Mucosa of stomach (tissue), 1 donor: ENCODE data around the gene RAPGEF1.

Experiments used
- H3K27me3 ChIP-seq: one replicate; pipeline ENCODE4 v1.7.0; 2013; ENCODE audit warnings: mild to moderate bottlenecking, low read length; ENCODE audit not compliant: control insufficient read depth, insufficient read depth
- H3K36me3 ChIP-seq: one replicate; pipeline ENCODE4 v1.7.0; 2013; ENCODE audit warnings: low read length; ENCODE audit not compliant: control insufficient read depth, insufficient read depth
- H3K4me1 ChIP-seq: one replicate; pipeline ENCODE4 v1.7.0; 2013; ENCODE audit warnings: mild to moderate bottlenecking, low read length; ENCODE audit not compliant: control insufficient read depth, insufficient read depth
- H3K4me3 ChIP-seq: one replicate; pipeline ENCODE4 v1.7.0; 2013; ENCODE audit warnings: low read length
- H3K9ac ChIP-seq: one replicate; pipeline ENCODE4 v1.7.0; 2013; ENCODE audit warnings: mild to moderate bottlenecking, low read length, moderate library complexity
- H3K9me3 ChIP-seq: one replicate; pipeline ENCODE4 v1.7.0; 2013; ENCODE audit warnings: mild to moderate bottlenecking, low read length, moderate library complexity; ENCODE audit not compliant: control insufficient read depth
- donor health status: Pancreatic carcinoma.

Gene RAPGEF1

GRCh38 chr9:131574730-131575640, 164.9 kb downstream of the RAPGEF1 start:
- H3K9me3 ChIP-seq = no peaks in the 10 kb centered on the region
- no peak overlapping the region for H3K4me3 ChIP-seq
- no peaks in the 10 kb centered on the region for H3K27me3 ChIP-seq
- H3K36me3 ChIP-seq = peaks cover 10% of the 10 kb centered on the region
- H3K9ac ChIP-seq = no peak overlapping the region
- H3K4me1 ChIP-seq = no peaks in the 10 kb centered on the region

- Histone ChIP-seq H3K4me3 (no peak overlapping the region), H3K9me3 (no peaks in the 10 kb centered on the region), H3K27me3 (no peaks in the 10 kb centered on the region), H3K36me3 (no peaks in the 10 kb centered on the region), H3K9ac (no peak overlapping the region), H3K4me1 (no peaks in the 10 kb centered on the region)
These were observed 172.0 kb downstream of the RAPGEF1 start for GRCh38 chr9:131567910-131568309.

GRCh38 chr9:131566158-131566557, 173.7 kb downstream of the RAPGEF1 start:
- Histone ChIP-seq H3K9me3 (no peaks in the 10 kb centered on the region), H3K36me3 (no peaks in the 10 kb centered on the region), H3K4me3 (no peak overlapping the region), H3K27me3 (no peaks in the 10 kb centered on the region), H3K4me1 (no peaks in the 10 kb centered on the region), H3K9ac (no peak overlapping the region)

GRCh38 chr9:131565369-131565768, 174.5 kb downstream of the RAPGEF1 start:
- no peaks in the 10 kb centered on the region for H3K27me3 ChIP-seq
- no peaks in the 10 kb centered on the region for H3K36me3 ChIP-seq
- no peaks in the 10 kb centered on the region for H3K9me3 ChIP-seq
- H3K4me1 ChIP-seq = no peaks in the 10 kb centered on the region
- H3K9ac ChIP-seq = no peak overlapping the region
- H3K4me3 ChIP-seq = no peak overlapping the region

GRCh38 chr9:131562032-131562959, 177.6 kb downstream of the RAPGEF1 start:
- Histone ChIP-seq H3K4me3 (no peak overlapping the region), H3K36me3 (no peaks in the 10 kb centered on the region), H3K9ac (no peak overlapping the region), H3K27me3 (peaks cover 12% of the 10 kb centered on the region), H3K9me3 (no peaks in the 10 kb centered on the region), H3K4me1 (peaks cover 4% of the 10 kb centered on the region)

GRCh38 chr9:131559421-131560000, 180.4 kb downstream of the RAPGEF1 start:
- Histone ChIP-seq H3K27me3 (peaks cover 24% of the 10 kb centered on the region), H3K36me3 (no peaks in the 10 kb centered on the region), H3K4me3 (no peak overlapping the region), H3K9ac (no peak overlapping the region), H3K4me1 (peaks cover 4% of the 10 kb centered on the region), H3K9me3 (no peaks in the 10 kb centered on the region)

GRCh38 chr9:131557855-131558548, 181.9 kb downstream of the RAPGEF1 start:
- no peaks in the 10 kb centered on the region for H3K36me3 ChIP-seq
- peaks cover 36% of the 10 kb centered on the region for H3K27me3 ChIP-seq
- peaks cover 4% of the 10 kb centered on the region for H3K4me1 ChIP-seq
- H3K9me3 ChIP-seq = no peaks in the 10 kb centered on the region
- H3K9ac ChIP-seq = no peak overlapping the region
- no peak overlapping the region for H3K4me3 ChIP-seq

- Histone ChIP-seq H3K9ac (no peak overlapping the region), H3K4me3 (no peak overlapping the region), H3K9me3 (no peaks in the 10 kb centered on the region), H3K27me3 (peaks cover 42% of the 10 kb centered on the region), H3K36me3 (no peaks in the 10 kb centered on the region), H3K4me1 (peaks cover 4% of the 10 kb centered on the region)
These were observed 183.8 kb downstream of the RAPGEF1 start for GRCh38 chr9:131555841-131556673.

- no peaks in the 10 kb centered on the region for H3K9me3 ChIP-seq
- no peak overlapping the region for H3K9ac ChIP-seq
- H3K36me3 ChIP-seq = no peaks in the 10 kb centered on the region
- peaks cover 4% of the 10 kb centered on the region for H3K4me1 ChIP-seq
- peaks cover 42% of the 10 kb centered on the region for H3K27me3 ChIP-seq
- H3K4me3 ChIP-seq = no peak overlapping the region
These were observed 185.0 kb downstream of the RAPGEF1 start for GRCh38 chr9:131554843-131555351.

GRCh38 chr9:131554087-131554842, 185.6 kb downstream of the RAPGEF1 start:
- Histone ChIP-seq H3K9me3 (no peaks in the 10 kb centered on the region), H3K27me3 (peaks cover 46% of the 10 kb centered on the region), H3K4me1 (peaks cover 1% of the 10 kb centered on the region), H3K36me3 (no peaks in the 10 kb centered on the region), H3K4me3 (no peak overlapping the region), H3K9ac (no peak overlapping the region)
